NCI-H187 (cell line): ENCODE measurements around the gene UBA1.
A peak's percentile ranks its signal among the peaks of the same experiment; 100 is the strongest.

Source experiments
- DNase-seq, 2 experiments: peaks; one replicate each; lab custom pipeline; 2025; lab: John Stamatoyannopoulos, UW

UBA1 gene

DNA sequence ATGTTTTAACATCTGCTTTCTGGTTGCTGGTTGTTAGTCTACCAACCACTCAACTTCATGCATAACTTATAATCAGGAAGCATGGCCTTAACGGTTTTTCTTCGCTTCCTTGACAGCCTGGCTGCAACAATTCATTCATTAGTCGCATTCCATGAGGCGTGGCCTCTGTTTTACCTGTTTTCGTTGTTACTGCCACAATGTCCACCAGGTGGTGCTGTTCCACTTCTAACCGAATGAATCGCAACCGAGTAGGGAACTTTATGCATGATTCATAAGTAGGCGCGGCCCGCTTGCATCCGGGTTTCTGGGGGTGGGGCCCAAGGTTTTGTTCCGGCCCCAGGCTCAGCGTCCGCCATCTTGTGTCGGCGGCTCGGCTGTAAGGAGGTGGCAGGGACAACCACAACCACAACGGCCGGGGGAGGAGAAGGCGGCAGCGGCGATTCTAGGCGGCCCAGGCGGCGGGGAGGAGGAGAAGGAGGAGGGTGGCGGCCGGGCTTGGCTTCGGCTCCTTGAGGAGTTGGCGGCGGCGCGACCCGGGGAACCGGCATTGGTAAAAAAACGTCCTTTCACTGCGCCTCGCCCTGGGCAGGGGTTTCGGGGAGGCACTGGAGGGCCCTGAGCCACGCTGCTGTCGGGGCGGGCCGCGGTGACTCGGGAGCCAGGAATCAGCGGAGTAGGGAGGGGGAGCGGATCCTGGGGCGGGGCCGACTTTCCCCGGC, at the start of gene UBA1:
TSS of gene UBA1 (plus strand) at position 355 of the 719 bp plus-strand sequence. CDS start 4,974 bp downstream, outside the sequence.
- peak; percentile 86 to 88 for DNase-seq

DNA sequence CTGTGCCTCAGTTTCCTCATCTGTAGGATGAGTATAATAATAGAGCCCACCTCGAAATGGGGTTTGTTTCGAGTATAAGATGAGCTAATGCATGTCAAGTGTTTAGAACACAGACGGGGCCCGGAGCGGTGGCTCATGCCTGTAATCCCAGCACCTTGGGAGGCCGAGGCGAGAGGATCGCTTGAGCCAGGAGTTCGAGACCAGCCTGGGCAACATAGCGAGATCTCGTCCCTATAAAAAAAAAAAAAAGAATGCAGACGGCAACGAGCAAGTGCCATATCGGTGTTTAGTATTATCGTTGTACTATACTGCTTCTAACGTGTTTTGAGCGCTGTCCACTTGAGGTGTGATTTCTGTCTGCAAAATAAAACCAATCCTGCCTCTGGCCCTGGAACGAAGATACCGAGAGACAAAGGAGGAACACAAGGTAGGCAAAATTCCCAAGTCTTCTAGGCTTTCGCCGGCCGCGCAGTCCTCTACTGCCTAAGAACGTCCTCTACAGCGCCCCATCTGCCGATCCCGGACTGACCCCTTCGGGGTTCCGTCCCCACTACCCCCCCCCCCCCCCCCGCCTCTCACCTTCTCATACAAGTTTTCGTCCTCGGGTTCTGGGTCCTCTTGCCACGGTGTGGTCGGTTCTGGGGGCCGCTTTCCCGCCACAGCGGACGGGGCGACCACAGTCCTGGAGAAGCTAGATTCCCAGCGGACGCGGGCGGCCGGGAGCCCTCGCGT, 49.6 kb upstream of the UBA1 start:
- no peak for DNase-seq

DNA sequence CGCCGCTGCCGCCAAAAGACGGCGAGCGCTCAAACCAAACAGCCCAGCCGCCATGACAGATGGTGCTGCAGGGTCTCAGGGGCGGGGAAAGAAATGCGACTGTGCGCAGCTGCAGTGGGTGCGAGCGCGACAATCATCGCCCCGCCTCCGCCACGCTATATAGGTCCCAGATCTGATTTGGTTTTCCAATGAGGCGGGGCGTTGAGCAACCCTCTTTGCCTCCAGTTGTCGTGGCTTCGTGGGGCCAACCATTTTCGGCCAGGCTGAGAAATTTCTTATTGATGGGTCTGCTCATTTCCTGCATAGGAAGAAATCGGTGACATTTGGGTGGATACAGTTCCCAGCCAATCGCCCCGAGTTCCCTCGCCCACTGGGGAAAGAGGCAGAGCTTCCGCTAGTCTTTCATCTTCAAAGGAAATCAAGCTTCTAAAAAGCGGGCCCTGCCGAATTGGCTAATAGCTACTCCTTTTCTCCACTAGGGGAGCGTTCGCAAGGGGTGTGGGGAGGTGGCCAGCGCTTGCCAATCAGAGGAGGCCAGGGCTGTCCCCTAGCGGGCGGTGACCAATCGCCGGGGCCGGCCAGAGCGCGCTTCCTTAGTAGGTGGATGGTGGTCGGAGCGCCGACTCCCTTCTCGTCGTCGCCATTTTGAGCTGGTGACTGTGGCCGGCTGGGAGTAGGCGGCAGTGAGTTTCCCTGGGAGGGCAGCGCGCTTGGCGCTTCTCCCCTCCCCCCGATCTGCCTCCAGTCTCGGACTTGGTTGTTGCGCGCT, 48.8 kb upstream of the UBA1 start, which contains the start of the genes NDUFB11 and RBM10:
TSS of gene NDUFB11 (minus strand) at position 77 of the 769 bp plus-strand sequence. CDS start at position 54, 23 bp downstream.
TSS of gene RBM10 (plus strand) at position 596 of the 769 bp plus-strand sequence. CDS start 2,261 bp downstream, outside the sequence.
- DNase-seq: peak; percentile 83 to 84

GRCh38 chrX:47145395-47146120, 48.1 kb upstream of the UBA1 start:
- no peak for DNase-seq

DNA sequence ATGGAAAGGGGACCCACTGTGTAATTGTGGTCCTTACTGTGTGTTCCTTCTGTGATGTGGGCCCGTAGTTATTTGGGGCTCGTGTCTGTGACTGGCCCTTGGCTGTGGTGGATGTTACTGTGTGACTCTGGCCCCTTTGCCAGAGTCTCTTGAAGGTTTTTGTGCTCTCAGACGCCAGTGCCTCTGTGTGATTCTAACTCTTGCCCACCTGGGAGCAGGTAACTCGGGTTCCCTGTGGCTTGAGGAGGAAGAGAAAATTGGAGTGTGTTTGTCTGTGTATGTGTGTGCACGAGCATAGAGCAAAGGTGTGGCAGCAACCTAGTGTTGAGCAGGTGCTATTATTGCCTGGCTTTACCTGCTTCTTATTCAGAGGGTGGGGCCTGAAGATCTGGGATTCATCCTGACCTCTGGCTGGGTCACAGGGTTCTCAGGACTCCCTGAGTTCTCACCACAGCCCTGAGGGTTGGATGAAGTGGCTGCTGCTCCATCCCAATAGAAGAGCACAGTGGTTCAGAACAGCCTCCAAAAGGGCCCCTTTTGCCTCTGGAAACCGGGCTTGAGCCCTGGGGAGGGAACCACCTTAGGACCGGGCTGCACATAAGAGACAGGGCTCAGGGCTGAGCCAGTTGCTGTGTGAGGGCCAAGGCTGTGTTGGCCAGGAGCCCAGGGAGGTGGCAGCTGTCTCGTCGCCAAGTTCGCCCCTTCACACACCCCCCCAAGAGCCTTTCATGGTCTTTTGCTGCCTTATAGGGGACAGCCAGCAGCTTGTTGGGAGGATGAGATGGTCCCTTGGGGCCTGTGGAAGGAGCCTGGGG, 47.3 kb upstream of the UBA1 start:
- no peak for DNase-seq

DNA sequence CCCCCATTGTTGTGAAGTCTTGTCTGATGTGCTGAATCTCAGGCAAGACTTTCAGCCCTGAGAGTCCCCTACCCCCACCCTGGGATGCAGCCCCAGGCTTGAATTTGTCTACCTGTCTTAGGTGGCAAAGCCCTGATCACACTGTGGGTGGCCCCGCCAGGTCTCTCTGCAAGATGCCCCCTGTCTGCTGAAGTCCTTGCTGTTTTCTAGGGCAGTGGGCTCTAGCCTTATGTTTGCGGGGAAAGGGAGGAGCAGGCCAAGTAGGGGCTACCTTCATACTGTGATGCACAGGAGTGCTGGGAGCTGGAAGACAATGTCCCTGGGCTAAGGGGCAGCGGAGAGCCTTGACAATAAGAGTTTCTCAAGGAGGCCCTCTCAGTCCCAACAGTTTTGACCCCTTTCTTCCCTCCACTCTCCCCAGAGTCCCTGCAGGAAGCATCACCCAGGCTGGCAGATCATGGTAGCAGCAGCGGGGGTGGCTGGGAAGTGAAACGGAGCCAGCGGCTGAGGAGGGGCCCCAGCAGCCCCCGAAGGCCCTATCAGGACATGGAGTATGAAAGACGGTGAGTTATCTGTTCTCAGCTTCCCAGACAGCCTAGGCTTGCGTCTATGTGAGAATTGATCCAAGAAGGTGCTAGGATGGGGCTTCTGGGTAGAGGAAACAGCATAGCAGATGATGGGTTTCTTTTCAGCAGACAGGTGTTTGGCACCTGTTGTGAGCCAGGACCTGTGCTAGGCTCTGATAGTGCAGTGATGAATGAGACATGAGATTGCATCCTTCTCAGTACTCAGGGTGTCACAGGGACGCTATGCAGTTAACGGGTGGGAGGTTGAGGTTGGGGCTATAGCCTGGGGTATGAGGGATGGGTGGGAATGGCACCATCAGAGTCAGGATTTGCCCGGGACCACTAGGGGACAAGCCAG, 46.4 kb upstream of the UBA1 start:
- DNase-seq: no peak

DNA sequence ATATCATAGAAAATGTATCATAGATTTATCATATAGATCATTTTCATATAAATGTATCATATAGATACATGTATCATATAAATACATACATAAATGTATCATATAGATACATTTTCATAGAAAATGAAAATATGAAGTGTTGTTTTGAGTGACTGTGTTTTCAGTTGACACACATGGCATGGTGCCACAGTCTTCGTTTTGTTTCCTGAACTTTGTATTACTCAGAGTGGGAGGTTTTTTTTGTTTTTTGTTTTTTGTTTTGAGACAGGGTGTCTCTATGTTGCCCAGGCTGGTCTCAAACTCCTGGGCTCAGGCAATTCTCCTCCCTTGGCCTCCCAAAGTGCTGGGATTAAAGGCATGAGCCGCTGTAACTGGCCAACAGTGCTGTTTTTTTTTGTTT, 44.7 kb upstream of the UBA1 start:
- DNase-seq: no peak

DNA sequence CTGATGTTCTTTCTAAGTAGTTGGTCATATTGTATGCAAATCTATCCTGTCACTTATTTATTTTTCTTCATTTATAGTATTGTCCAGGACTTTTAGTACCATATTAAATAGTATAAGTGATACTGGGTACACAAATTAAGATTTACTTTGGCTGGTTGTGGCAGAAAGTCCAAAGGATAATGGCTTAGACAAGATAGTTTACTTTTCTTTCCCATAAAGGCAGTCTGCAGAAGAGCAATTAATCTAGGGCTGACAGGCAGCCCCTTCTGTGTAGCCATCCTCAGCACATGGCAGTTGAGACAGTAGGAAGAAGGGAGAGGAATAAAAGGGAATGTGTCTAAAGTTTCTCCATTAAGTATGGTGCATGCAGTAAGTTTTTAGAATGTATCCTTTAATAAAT, 42.2 kb upstream of the UBA1 start:
- DNase-seq: no peak

GRCh38 chrX:47156611-47157520, 36.8 kb upstream of the UBA1 start:
- no peak for DNase-seq

GRCh38 chrX:47158131-47158530, 35.5 kb upstream of the UBA1 start:
- DNase-seq: no peak

DNA sequence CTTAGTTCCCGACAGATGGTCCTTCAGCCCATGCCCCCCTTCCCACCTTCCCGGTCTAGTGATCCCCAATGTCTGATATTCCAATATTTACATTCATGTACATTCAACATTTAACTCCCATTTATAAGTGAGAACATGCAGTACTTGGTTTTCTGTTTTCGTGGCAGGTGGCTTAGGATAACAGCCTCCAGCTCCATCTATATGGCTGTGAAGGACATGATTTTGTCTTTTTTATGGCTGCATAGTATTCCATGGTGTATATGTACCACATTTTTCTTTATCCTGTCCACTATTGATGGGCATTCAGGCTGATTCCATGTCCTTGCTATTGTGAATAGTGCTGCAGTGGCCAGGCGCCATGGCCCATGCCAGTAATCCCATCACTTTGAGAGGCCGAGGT, 34.8 kb upstream of the UBA1 start:
- no peak for DNase-seq

DNA sequence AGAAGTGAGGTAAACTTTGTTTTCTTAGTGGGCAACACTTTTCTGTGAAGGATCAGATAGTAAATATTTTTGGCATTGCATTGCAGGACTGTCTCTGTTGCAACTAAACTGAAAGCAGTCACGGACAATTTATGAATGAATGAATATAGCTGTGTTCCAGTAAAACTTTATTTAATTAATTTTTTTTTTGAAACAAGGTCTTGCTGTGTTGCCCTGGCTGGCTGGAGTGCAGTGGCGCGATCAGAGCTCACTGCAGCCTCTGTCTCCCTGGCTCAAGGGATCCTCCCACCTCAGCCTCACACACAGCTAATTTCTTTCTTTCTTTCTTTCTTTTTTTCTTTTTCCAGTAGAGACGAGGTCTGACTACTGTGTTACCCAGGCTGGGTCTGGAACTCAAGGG, 32.8 kb upstream of the UBA1 start:
- no peak for DNase-seq

- no peak for DNase-seq
These were observed 30.6 kb upstream of the UBA1 start for GRCh38 chrX:47162927-47163583.

DNA sequence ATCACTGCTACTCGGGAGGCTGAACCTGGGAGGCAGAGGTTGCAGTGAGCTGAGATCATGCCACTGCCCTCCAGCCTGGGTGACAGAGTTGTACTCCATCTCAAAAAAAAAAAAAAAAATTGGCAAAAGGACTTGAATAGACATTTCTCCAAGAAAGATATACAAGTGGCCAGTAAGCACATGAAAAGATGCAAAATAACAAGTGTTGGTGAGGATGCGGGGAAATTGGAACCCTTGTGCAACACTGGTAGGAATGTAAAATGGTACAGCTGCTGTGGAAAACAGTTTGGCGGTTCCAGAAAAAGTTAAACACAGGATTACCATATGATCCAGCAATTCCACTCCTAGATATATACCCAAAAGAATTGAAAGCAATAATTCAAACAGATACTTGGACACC, 29.2 kb upstream of the UBA1 start:
- DNase-seq: no peak

GRCh38 chrX:47166126-47166525, 27.5 kb upstream of the UBA1 start:
- DNase-seq: no peak

DNA sequence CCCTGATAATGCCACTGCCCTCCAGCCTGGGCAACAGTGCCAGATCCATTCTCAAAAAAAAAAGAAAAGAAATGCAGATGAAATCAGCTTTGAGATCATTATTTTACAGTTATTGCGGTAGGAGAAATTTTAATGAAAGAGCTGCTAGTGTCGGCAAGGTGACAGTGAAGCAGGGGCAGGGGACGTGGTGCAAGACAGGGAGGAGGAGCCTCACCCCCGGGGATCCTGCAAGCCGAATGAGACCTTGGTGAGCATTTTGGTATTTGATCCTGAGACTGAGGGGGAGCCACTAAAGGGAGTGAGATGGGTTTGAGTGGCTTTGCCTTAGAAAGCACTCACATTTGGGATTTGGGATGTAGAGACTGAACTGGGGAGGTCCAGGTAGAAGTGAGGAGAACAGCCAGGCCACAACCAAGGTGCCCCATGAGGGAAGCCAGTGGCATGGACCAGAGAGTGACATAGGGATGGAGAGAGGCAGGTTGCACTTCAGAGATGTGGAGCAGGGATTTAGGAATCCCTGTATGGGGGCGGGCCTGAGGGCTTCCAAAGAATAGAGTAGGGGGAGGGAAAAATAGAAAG, 25.0 kb upstream of the UBA1 start:
- DNase-seq: no peak

- DNase-seq: no peak
These were observed 24.4 kb upstream of the UBA1 start for GRCh38 chrX:47169273-47169672.
